Upper lobe of left lung (tissue), 6 donors: ENCODE measurements around the gene EAF2. TPM values are rescaled to one million over a fixed set of nuclear protein-coding genes. Genes with fewer than 3 reads are reported as not detected.

Experiments
- ATAC-seq, 2 donors: fragments of 200-7000 bp; cut with Tn5 transposase; one replicate each; pipeline ENCODE4 v1.9.1; 2022; ENCODE audit warnings: mild to moderate bottlenecking in 2 of 2, moderate library complexity in 2 of 2; ENCODE audit not compliant: low FRiP score in 2 of 2
- DNase-seq, 2 donors: peaks; one replicate each; pipeline ENCODE4 v3.0.0-alpha.2; 2019 to 2020
- H3K27ac ChIP-seq, 4 donors: fragments of 200-600 bp; sonication (generic); one replicate each; pipeline ENCODE4 v1.5.1; 2016 to 2019
- H3K27me3 ChIP-seq, 4 donors: fragments of 200-600 bp; sonication (generic); one replicate each; pipeline ENCODE4 v1.5.1; 2017 to 2019
- H3K36me3 ChIP-seq, 4 donors: fragments of 200-600 bp; sonication (generic); one replicate each; pipeline ENCODE4 v1.5.1; 2016 to 2019
- H3K4me1 ChIP-seq, 4 donors: fragments of 200-600 bp; sonication (generic); one replicate each; pipeline ENCODE4 v1.5.1; 2018 to 2019
- H3K4me3 ChIP-seq, 4 donors: fragments of 200-600 bp; sonication (generic); one replicate each; pipeline ENCODE4 v1.5.1; 2017 to 2019; ENCODE audit warnings: mild to moderate bottlenecking in 2 of 4, moderate library complexity in 1 of 4
- H3K9me3 ChIP-seq, 4 donors: fragments of 200-600 bp; sonication (generic); one replicate each; pipeline ENCODE4 v1.5.1; 2018 to 2019
- EP300 ChIP-seq, 4 donors: sonication (generic); formaldehyde crosslinking; IDR thresholded peaks; one replicate each; pipeline ENCODE4 v1.5.1; 2017; ENCODE audit warnings: antibody characterized with exemption in 4 of 4, control low read depth in 2 of 4
- POLR2A ChIP-seq, 4 donors: fragments of 450-650 bp; IDR thresholded peaks; one replicate each; pipeline ENCODE4 v1.5.1; 2016 to 2017; ENCODE audit warnings: antibody characterized with exemption in 4 of 4, mild to moderate bottlenecking in 2 of 4
- POLR2AphosphoS5 ChIP-seq, 2 donors: sonication (generic); formaldehyde crosslinking; IDR thresholded peaks; one replicate each; pipeline ENCODE4 v1.5.1; 2017; ENCODE audit warnings: antibody characterized with exemption in 2 of 2
- WGBS, 2 donors: methylation state at CpG; one replicate each; pipeline ENCODE4 v1.1.5; 2017 to 2018; 5-methylcytosine and 5-hydroxymethylcytosine counted together
- total RNA-seq, 6 donors: library from RNA; depleted of rRNA in 4 of 6; stranded (reverse); fragments of >200 nt in 4 of 6; gene quantifications; one replicate each; pipeline versions ENCODE4 v1.1.0 to v1.2.1, GENCODE V29; 2016 to 2021
- TF ChIP-seq, protein P1 (sequence below), 6 experiments: fragments of 450-650 bp in 4 of 6; fragments of 200-600 bp in 2 of 6; sonication (generic) in 2 of 6; IDR thresholded peaks; one replicate each; pipeline ENCODE4 v1.5.1; 2016 to 2019; ENCODE audit warnings: antibody characterized with exemption in 6 of 6
- donor health status: DM: no; HTN: no; CAD: no; lungs with moderate emphysema.
- donor health status: DM: no; HTN: yes; CAD: no; lungs with severe emphysema.

Gene EAF2
- total RNA-seq = 10 to 100 TPM in 2 of 6 donors, 1 to 10 TPM in 4; 3.1 to 12.8 (median 7.4) TPM

DNA sequence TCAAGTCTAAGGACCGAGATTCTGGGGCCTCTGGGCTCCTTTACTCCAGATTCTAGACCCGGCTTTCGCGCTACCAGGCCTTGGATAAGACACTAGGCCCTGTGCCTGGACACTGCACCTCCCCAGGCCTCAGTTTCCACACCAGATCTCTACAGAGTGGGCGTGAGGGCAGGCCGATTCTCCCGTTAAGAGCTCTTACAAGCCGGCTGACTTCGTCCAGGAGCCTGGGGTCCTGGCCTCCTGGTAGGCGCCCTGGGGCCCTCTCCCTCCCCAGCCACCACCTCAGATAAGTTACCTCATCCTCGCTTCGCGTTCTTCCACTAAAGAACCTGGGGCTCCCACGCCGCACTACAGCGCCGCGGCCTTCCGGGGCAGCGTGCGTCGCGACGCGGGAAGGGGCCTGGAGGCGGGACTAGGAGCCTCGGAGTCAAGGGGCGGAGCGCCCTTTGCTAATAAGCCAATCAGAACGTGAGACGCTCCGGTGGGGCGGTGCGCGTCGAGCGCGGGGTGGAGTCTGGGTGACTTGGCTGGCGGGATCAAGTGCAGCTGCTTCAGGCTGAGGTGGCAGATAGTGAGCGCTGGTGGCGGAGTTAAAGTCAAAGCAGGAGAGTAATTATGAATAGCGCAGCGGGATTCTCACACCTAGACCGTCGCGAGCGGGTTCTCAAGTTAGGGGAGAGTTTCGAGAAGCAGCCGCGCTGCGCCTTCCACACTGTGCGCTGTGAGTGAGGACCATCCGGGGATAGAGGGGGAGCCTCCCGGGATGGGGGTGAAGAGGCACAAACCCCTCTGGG lies at the start of gene EAF2, which contains the start of gene IQCB1:
Gene EAF2 (plus strand): TSS at position 539 of the 794 bp plus-strand sequence. CDS start 77 bp downstream, at position 616.
Gene IQCB1 (minus strand): TSS at position 390 of the 794 bp plus-strand sequence. CDS start 6,100 bp downstream, outside the sequence.
- TF ChIP-seq POLR2AphosphoS5 (IDR thresholded peaks at IDR 0.05) = peak; percentile 68 to 92
- TF ChIP-seq POLR2A (IDR thresholded peaks at IDR 0.05) = peak in 3 of 4 donors; percentile 72 to 95 (median 94)
- TF ChIP-seq, protein P1, sequence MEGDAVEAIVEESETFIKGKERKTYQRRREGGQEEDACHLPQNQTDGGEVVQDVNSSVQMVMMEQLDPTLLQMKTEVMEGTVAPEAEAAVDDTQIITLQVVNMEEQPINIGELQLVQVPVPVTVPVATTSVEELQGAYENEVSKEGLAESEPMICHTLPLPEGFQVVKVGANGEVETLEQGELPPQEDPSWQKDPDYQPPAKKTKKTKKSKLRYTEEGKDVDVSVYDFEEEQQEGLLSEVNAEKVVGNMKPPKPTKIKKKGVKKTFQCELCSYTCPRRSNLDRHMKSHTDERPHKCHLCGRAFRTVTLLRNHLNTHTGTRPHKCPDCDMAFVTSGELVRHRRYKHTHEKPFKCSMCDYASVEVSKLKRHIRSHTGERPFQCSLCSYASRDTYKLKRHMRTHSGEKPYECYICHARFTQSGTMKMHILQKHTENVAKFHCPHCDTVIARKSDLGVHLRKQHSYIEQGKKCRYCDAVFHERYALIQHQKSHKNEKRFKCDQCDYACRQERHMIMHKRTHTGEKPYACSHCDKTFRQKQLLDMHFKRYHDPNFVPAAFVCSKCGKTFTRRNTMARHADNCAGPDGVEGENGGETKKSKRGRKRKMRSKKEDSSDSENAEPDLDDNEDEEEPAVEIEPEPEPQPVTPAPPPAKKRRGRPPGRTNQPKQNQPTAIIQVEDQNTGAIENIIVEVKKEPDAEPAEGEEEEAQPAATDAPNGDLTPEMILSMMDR (IDR thresholded peaks at IDR 0.05) = peak in 3 of 6 experiments; percentile 6 to 19 (median 13)
- no peak for TF ChIP-seq EP300 (IDR thresholded peaks at IDR 0.05)
- H3K9me3 ChIP-seq = no peaks in the 10 kb centered on the region
- H3K4me1 ChIP-seq = peaks cover 12 to 22% (median 17%) of the 10 kb centered on the region in 4 donors
- peaks cover 0 to 9% (median 1%) of the 10 kb centered on the region in 4 donors for H3K36me3 ChIP-seq
- no peaks in the 10 kb centered on the region for H3K27me3 ChIP-seq
- ATAC-seq = peak; percentile 100
- peak within 1 kb of the TSS; percentile 75 to 86 (median 79) for H3K4me3 ChIP-seq
- 0 to 1% methylated on average over 25 to 47 of the region's 54 CpGs for WGBS, 2 donors
- peak within 1 kb of the TSS; percentile 82 to 90 (median 86) for H3K27ac ChIP-seq
- DNase-seq = peak; percentile 98

DNA sequence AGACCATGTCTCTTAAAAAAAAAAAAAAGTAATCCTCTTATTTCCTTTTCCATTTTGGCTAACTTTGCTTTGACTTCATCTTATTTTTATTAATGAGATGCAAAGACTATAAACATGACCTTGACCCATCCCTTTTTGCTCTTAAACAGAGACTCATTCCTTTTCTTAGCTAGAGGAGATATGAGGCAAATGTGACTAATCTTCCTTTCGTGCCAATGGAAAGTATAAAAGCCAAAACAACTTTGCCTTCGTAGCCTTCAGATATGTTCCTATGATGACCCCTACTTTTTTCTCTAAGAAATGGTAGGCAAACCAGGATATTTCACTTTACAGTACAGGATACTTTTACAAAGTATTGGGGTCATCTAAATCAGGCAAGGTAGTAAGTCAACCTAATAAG lies 48.5 kb upstream of the EAF2 start:
- Histone ChIP-seq H3K4me1 (no peaks in the 10 kb centered on the region), H3K9me3 (no peaks in the 10 kb centered on the region), H3K27me3 (no peaks in the 10 kb centered on the region), H3K4me3 (no peak overlapping the region), H3K27ac (no peak overlapping the region), H3K36me3 (peaks cover 13 to 61% (median 19%) of the 10 kb centered on the region in 4 donors)
- ATAC-seq = no peak
- TF ChIP-seq POLR2A (IDR thresholded peaks at IDR 0.05) = no peak
- TF ChIP-seq, protein P1 (IDR thresholded peaks at IDR 0.05) = no peak
- no peak for TF ChIP-seq POLR2AphosphoS5 (IDR thresholded peaks at IDR 0.05)
- TF ChIP-seq EP300 (IDR thresholded peaks at IDR 0.05) = no peak
- WGBS, 2 donors = 77 to 80% methylated on average over 2 of the region's 2 CpGs
- no peak for DNase-seq

DNA sequence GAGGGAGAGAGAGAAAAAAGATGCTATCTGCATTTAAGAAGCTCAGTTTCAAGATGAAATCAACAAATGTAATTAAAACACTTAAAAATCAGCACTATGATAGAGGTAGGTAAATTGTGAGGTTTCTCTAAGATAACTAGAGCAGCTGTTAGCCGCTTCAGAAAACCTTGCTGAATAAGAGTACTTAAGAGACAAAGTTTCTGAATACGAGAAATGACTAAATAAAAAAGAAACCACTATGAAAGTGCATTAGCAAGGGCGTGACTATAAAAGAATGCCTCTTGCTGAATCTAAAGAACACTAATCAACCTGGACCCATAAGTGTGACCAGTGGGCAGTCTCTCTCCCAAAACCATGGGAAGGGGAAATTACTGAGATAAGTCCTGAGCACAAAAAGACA lies 41.9 kb upstream of the EAF2 start:
- H3K27ac ChIP-seq = no peak overlapping the region
- no peak for TF ChIP-seq POLR2A (IDR thresholded peaks at IDR 0.05)
- TF ChIP-seq, protein P1 (IDR thresholded peaks at IDR 0.05) = no peak
- no peak overlapping the region for H3K4me3 ChIP-seq
- no peak for DNase-seq
- 91 to 94% methylated on average over 3 of the region's 3 CpGs for WGBS, 2 donors
- H3K9me3 ChIP-seq = no peaks in the 10 kb centered on the region
- ATAC-seq = no peak
- H3K27me3 ChIP-seq = no peaks in the 10 kb centered on the region
- H3K36me3 ChIP-seq = peaks cover under 1 to 46% (median 12%) of the 10 kb centered on the region in 4 donors
- H3K4me1 ChIP-seq = no peaks in the 10 kb centered on the region

DNA sequence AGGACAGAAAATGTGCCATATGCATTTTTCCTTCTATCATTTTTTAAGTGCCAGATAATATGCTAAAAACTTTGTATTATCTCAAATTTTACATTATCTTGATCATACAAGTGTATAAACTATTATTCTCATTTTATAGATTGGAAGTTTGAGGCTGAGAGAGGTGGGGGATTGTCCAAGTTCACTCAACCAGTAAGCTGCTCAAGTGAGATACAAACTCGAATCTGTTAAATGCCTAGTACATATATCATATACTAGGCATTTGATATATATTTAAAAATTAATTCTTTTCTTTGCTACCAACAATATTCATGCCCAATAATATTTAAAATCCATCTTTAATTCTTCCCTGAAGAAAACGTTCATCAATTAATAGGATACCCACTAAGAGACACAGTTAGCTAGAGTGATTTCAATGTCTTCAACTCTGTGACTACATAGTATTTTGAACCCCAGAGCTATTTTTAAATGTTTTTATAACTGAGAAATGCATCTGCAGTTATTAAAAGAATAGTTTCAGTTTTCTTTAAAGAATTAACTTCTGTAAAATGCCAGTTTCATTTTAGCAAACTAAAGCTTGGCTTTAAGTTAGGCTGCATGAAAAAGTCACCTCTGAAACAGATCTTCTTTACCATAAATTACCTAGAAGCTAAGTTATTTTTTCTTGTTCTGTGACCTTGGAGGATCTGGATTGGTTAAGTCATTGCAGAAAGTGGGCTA lies 40.6 kb upstream of the EAF2 start:
- WGBS, 2 donors = 97 to 98% methylated on average over 2 of the region's 2 CpGs
- H3K36me3 ChIP-seq = peaks cover 0 to 33% (median 4%) of the 10 kb centered on the region in 4 donors
- DNase-seq (no peak), ATAC-seq (no peak)
- H3K4me1 ChIP-seq = no peaks in the 10 kb centered on the region
- no peaks in the 10 kb centered on the region for H3K9me3 ChIP-seq
- no peaks in the 10 kb centered on the region for H3K27me3 ChIP-seq
- H3K27ac ChIP-seq = no peak overlapping the region
- no peak for TF ChIP-seq POLR2A (IDR thresholded peaks at IDR 0.05)
- TF ChIP-seq EP300 (IDR thresholded peaks at IDR 0.05) = no peak
- no peak for TF ChIP-seq POLR2AphosphoS5 (IDR thresholded peaks at IDR 0.05)
- TF ChIP-seq, protein P1 (IDR thresholded peaks at IDR 0.05) = no peak
- no peak overlapping the region for H3K4me3 ChIP-seq
